ENCODE data around the gene STK26. TPM values are rescaled to one million over a fixed set of nuclear protein-coding genes. Genes with fewer than 3 reads are reported as not detected.
A peak's percentile ranks its signal among the peaks of the same experiment; 100 is the strongest.
"Not testable (repeated sequence)": the region's sequence is repeated elsewhere in the genome, so short reads cannot be mapped to it uniquely, and the experiment has no call there.

STK26 gene
- polyA plus RNA-seq, 4 donors: 9.2 to 16.0 (median 10.7) TPM

DNA sequence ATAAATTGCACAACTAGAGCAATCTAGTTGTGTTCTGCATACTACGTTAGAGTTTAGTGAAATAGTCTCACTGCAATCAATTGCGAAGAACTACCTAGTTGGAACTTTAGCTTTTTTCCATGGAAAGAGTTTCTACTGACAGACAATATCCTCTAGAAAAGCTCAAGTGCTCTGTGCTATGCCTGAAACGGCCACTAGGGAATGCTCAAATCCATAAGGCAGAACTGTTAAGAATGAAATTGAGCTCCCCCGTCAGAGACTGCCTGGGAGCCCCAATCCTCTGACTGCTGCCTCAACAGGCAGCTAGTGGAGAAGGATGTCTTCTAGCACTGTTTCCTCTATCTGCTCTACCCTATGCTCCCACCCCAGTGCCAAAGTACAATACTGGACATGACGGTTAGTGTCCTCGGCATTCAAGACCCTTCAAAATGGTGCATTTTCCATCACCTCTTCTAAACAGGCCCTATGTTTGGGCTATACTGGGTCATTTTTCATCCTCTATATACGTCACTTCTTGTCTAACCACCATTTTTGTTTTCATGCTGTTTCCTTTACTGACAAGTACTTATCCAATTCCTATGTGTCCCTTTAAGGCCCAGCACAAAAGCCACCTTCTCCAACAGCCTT lies 69.5 kb downstream of the STK26 start:
- peak in 3 of 4 donors; percentile 16 to 22 (median 22) for DNase-seq (ENCODE audit: low read depth in 4 of 4, low spot score in 3 of 4)

DNA sequence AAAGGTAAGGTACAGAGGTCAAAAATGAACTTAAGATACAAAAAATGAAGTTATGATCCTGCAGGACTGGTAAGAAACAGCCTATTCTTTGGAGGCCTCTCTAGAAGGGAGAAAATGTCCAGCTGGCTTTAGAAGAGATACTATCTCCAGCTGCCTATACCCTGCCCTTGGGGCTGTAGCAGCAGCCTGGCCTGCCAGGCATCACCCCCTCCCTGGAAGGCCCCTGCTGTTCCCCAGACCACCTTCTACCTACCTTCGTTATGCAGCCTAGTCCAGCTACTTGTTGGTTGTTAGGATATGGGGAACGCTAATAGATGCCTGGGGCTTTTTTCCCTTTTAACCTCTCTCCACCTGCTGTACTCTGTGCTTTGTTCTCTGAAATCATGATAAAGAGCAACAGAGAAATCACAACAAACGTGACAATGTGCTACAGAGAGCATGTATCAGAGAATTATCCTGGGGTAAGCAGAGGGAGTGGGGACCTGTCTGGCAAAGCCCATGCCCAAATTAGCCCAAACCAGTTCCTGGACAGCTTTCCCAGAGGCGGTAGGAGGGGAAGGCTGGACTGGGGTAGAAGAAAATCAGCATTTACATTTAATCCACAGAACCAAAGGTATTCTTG lies 70.2 kb downstream of the STK26 start:
- no peak for DNase-seq (ENCODE audit: low read depth in 4 of 4, low spot score in 3 of 4)

DNA sequence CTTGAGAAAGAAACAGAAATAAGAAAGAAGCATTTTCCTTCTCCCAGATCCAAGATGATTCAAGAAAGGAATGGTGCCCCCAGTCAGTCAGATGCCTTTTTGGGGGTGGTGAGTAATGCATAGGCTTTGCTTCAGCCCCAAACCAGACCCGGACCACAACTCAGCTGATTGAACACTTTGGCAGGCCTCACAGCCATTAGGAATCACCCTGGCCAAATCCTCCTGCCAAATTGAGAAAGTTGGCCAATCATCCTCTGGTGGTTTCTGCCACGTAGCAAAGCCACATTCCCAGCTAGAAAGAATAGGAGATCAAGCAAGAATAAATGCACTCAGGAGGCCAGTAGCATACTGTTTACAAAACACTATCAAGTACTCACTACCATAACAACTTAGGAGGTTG lies 71.1 kb downstream of the STK26 start:
- no peak for DNase-seq (ENCODE audit: low read depth in 4 of 4, low spot score in 3 of 4)

DNA sequence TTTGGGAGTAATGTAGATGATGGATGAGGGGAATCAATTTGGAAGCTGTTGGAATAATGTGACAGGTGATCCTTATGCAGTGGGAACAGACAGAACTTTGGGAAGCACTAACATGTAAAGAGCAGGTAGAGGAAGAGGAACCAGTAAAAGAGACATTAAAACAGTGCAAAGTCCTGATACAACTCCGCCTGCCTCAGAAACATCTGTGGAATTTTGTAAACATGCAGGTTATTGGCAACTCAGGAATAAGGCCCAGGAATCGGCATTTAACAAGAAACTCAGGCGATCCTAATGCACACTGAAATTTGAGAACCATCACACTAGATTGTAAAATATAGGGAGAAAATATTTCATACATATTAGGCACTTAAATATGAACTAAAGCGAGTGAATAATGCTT lies 75.6 kb downstream of the STK26 start:
- not testable (repeated sequence) for DNase-seq (ENCODE audit: low read depth in 4 of 4, low spot score in 3 of 4)

DNA sequence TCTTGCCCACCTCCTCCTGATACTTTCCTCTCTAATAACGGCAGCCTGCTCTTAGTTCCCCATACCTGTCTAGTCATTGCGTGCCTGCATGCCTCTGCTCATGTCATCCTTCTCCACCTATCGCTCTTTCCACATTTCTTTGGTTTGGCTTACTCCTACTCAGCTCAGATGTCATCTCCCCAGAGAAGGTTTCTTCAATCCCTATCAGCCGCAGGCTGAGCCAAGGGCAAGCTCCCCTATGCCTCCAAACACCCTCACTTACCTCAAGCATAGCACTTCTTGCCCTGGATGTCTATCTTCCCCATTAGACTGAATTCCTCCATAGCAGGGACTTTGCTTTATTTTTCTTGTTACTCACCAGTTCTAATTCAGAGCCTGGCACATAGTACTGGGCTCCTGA lies 78.1 kb downstream of the STK26 start:
- no peak for DNase-seq (ENCODE audit: low read depth in 4 of 4, low spot score in 3 of 4)

DNA sequence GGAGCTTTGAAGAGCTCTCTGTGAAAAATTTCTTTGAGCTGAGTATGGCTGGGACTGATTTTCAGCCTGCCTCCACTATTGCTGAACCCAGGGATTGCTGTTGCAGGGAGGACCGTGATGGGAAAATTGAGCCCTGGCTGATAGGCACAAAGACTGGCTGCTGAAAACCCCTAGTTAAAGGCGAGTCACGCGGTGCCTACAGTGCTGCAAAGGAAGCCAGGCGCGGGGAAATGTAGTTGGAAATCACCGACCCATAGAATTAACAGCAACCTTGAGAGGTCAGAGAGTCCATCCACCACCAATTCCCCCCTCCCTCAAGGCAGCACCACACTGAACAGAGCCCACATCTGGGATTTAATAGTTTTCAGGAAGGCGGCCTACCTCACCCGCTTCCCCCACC lies 78.7 kb downstream of the STK26 start:
- no peak for DNase-seq (ENCODE audit: low read depth in 4 of 4, low spot score in 3 of 4)

DNA sequence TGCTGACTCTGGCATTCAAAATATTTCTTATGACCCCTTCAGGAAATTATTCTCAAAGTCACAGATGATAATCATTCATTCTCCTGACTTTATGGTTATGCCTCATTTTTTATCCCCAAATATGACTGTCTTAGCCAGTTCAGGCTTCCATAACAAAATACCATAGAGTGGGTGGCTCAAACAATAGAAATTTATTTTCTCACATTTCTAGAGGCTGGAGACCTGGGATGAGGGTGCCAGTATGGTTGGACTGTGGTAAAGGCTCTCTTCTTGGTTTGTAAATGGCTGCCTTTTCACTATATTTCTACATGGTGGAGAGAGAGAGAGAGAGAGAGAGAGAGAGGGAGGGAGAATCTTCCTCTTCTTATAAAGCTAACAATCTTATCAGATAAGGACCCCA lies 84.2 kb downstream of the STK26 start:
- no peak for DNase-seq (ENCODE audit: low read depth in 4 of 4, low spot score in 3 of 4)

DNA sequence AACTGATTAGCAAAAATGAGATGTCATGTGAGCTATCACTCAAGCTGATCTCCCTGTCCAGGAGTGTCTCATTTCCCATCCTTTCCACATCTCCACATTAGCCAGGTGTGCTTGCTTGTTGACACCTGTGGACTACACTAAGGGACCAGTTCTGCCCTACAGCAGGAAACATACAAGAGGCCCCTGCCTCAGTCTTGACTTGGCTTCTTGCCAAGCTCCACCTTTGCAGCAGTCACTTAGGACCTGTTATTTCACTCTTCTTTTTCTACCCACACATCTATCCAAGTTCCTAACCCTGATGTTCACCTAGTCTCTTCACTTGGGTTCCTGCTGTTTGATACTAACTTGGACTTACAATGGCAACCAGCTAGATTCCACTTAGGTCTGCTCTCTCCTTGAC lies 91.5 kb downstream of the STK26 start:
- DNase-seq (ENCODE audit: low read depth in 4 of 4, low spot score in 3 of 4): no peak

DNA sequence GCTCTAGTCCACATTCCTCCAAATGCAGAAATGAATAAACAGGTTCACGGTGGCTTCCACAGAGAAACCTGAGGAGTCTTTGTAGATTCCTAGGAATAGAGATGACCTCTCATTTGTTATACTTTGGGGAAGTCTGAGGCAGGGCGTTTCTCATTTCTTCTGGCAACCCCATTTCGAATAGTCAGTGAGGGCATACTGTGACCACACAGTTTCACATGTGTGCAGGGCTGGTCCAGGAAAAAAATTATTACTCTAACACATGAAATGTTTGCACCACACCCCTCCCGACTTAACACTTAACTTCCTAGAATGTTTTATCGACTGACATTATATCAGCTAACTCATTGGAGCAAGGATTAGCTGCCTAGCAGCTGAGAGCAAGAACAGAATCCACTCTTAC lies 92.7 kb downstream of the STK26 start:
- no peak for DNase-seq (ENCODE audit: low read depth in 4 of 4, low spot score in 3 of 4)

DNA sequence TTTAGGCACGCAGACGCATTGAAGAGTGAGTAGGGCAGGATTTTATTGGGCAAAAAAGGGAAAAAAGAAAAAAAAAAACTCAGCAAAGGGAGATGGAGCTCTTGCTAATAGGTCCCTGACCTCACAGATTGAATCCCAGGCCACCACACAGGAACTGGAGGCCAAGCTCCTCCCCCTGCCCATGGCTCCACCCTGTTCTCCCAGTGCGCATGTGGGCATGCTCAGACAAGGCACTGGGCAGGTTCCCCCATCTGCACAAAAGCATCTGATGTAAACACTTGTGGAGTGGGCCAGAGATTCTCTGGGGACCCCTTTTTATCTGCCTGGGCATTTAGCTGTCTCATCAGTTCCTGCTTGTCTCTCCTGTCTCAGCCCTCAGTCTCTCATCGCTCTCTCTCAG lies 95.3 kb downstream of the STK26 start:
- no peak for DNase-seq (ENCODE audit: low read depth in 4 of 4, low spot score in 3 of 4)

DNA sequence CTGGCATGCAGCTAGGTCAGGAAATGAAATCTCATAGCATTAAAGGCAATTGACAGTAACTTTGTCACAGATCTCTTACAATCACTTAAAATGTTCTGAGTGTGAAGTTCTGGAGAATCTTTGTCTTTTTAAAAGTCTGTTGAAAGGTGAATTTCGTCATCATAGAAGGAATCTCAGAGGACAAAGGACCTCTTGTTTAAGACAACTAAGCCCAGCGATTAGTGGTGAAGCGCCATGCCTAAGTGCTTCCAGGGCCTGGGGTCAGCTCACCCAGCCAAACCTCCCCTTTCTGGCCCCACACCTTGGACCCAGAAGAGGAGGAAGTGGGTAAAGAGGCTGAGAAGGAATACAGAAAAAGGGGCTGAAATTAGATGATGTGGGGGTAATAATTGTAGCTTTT lies 96.2 kb downstream of the STK26 start:
- DNase-seq (ENCODE audit: low read depth in 4 of 4, low spot score in 3 of 4): no peak

DNA sequence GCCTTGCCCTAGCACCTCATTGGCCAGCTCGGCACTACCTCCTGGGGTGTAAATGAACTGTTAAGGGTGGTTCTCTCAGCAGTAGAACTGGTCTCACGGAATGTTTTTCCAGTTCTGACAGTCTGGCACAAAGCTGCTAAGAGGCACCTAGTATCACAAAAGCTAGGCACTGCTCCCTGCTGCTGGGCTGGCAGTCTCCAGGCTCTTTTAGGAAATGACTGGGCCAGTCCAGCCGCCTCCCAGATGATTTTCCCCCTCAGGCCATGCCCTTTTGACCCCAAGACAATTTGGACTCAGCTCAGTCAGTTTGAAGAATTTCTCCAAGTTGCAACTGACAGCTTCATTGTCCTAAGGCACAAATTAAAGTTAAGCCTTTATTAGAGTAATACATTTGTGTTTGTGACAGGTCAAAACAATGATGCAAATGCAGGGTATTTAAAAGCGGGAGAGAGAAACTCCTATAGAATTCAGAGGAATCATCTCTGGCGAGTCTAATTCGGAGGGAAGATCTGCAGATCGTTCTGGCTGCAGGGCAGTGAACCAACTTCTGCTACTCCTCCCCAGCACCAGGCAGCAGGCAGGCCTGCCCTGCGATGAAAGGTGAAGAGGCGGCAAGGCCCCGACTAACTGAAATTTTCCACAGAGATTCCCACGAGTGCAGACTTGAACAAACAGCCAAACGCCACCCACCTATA lies 96.9 kb downstream of the STK26 start:
- no peak for DNase-seq (ENCODE audit: low read depth in 4 of 4, low spot score in 3 of 4)

DNA sequence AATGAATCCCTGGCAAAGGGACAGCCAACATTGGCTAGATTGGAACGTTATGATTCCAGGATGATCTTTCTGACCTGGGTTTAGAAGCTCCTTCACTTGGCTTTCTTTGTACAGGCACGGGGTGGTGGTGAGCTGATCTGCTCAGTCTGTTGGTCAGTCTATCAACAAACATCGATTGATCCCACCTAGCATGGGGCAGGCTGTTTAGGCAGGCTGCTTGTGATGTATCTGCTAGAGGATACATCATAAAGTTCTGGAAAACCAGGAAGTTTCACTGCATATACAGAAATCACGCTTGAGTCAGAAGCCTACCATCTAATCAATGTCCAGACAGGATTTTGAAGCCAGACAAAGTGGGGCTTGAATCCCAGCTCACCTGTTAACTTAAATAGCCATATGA lies 97.8 kb downstream of the STK26 start:
- no peak for DNase-seq (ENCODE audit: low read depth in 4 of 4, low spot score in 3 of 4)

Other genes with a start within 250 kb of the STK26 start
- 1 to 10 TPM in 3 of 4 donors, under 1 TPM in 1; 0.20 to 1.4 (median 1.2) TPM for gene FRMD7, start 104.7 kb downstream of the STK26 start, polyA plus RNA-seq (ENCODE audit: insufficient read length in 4 of 4)
- gene RAP2C, start 196.1 kb downstream of the STK26 start, polyA plus RNA-seq (ENCODE audit: insufficient read length in 4 of 4): 10 to 100 TPM; 42.8 to 49.7 (median 45.1) TPM

All from left renal pelvis (tissue), 4 donors.